HG03520 (cell line): ENCODE results near the gene BMAL1.

Source experiments
- ATAC-seq: cut with Tn5 transposase; IDR thresholded peaks from one replicate; pipeline ENCODE4 v1.9.1; 2021; ENCODE audit warnings: mild to moderate bottlenecking, moderate library complexity; ENCODE audit not compliant: unreplicated experiment

The BMAL1 gene

DNA sequence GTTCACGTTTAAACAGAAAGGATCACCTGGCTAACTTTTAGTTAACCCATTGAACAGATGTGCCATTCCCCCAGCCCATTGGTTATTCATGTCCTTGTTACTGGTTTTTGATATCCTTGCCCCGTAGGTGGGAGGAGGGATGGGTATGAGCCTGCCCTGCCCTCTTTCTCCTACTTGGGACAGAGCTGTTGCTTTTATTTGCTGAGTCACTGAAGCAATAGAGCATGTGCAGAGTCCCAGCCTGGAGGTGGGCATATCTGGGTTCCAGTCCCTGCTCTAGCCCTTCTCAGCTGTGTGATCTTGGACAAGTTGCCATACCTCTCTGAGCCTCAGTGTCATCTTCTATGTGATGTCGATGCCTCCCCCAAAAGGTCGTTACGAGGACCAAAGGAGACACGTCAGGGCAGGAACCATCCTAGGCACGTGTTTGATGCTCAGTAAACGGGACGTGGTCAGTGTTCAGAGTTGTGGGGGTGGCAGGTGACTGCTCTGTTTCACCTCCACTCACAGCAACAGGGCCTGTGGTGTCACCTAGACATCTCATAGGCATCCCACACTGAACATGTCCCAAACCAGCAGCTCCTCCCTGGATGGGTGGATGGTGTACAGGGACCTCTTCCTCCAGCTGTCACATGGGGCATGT, 61.0 kb downstream of the BMAL1 start:
- no peak for ATAC-seq

DNA sequence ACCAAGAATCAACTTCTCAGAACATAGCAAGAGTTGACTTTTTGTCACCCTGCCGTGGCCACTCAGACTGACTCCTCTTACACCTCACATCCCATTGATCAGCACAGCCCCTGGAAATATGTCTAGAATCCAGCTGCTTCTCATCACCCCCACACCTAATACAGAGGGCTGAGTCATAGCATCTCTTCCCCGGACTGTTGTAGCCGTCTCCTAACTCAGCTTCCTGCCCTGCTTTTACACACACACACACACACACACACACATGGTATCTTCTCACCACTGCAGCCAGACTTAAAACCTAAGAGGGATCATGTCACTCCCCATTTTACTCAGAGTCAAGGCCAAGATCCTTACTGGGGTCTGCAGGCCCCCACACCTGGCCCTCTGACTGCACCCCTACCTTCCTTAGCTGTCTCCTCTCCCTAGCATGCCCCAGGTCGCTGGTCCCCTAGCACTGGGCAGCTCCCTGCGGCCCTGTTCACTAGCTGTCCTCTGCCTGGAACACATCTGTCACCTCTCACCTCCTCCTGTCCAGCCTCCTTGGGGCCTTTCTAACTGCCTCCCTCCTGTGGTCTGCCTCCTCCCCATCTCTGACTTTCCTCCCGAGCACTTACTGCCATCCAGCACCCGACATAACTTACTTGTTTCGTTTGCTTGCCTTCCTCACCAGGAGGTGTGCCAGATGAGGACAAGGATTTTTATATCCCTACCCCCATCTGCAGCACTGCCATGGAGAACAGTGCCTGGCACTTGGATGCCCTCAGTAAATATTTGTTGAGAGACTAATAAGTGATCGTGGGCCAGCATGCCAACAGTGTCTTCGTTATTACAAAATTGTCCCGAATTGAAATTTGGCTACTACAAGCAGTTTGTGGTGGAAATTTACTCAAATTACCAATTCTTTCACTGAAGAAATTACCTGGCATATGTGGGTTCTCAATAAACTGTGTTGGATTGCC, 61.9 kb downstream of the BMAL1 start:
- no peak for ATAC-seq

DNA sequence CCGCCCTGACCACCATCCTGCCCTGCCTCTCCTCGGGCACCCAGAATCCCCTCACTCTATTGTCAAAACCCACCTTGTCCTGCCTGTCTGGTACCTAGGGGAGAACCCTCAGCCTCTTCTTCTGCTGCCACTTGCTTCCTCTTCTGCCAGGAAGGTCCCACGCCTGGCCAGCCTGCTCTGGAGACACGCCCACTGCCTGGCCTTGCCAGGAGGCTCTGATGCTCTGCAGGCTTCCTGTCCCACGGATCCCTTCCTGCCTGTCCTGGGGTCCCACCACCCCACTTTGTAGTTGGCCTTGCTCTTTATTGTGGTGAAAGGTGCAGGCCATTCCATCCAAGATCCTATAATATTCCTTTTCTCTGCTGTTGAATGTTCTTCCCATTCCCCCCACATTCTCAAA, 63.4 kb downstream of the BMAL1 start:
- ATAC-seq, result no peak

DNA sequence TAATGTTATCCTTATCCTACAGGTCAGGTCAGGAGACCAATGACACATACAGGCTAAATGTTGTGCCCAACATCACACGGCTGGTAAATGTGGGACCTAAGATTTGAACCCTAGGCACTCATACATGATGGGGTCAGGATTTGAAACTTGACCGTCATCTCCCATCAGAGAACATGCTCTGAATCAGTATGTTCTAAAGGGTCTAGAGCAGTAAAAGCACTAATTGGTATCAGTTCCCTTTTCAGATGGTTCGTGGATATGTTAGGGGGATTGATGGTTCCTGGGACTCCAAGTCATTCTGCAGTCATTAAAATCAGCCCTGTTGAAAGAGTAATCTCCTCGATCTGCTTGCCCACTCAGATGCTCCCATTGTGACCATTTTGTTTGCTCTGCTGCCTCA, 65.5 kb downstream of the BMAL1 start:
- peak; percentile 44 for ATAC-seq

DNA sequence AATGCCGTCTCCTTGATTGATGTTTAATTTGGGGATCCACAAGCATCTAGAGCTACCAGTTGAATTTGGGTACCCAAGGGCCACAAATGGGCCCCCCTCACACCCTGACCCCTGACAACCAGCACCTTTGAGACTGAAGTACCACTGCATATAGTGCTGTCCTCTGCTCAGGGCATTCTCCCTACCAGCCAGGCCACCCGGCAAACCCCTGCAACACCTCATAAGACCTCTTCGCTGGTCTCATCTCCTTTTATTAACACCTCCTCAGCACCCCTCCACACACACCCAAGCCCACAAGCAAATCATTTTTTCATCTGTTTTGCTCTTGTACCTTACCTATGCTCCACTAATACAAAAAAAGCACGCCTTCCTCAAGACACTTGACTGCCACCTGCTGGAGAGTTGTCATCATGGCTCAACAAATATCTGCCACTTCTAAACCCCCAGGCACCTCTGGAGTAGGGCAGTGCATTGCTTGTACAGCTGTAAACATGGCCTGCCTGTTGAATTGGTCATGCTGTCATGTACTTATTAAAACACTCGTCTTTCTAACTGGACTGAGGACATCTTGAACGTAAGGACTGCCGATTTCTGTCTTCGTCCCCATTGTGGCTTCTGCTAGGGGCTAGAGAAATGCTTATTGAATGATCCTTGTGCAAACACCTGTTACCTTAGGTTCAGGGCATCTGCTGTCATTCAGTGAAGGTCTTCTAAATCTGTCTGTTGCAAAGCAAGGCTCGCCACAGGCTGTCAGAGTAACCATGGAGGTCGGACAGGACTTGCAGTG, 66.5 kb downstream of the BMAL1 start:
- ATAC-seq, result peak; percentile 45

GRCh38 chr11:13344818-13345217, 67.2 kb downstream of the BMAL1 start:
- no peak for ATAC-seq

GRCh38 chr11:13346470-13346869, 68.9 kb downstream of the BMAL1 start:
- ATAC-seq, result no peak

GRCh38 chr11:13347901-13348300, 70.3 kb downstream of the BMAL1 start:
- ATAC-seq, result no peak

DNA sequence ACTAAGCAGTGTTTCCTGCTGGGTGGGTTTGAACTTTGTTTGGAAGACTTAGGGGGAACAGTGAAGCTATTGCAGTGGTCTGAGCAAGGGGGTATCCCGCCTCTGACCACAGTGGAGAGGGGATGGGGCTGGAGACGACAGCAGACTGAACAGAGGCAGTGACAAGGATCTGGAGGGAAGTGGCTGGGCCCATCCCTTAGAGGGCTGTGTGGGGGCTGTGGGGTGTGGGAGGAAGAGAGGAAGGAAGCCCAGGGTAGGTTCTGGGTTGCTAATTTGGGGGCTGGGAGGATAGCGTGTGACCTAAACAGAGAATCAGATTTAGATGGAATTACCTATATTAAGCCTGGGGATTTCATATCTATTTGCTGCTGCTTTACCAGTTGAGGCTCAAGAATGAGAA, 70.7 kb downstream of the BMAL1 start:
- no peak for ATAC-seq

DNA sequence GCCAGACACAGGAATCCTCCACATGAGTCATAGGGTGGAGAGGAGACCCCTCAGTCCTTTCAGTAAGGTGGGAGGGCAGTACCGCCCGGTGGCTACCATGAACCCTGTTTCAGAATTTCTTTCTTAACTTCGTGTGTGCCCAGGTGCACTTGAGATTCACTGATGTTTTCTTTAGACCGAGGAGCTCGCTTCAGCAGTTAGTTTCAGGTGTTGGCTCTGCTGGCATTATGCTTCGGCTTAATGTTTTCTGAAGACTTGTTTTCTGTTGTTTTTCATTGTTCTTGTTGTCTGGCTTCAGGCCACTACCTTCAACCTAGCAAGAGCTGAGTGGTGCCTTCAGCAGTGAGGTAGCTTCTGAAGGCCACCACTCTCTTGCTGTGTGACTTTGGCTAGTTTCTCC, 71.5 kb downstream of the BMAL1 start:
- ATAC-seq, result no peak

GRCh38 chr11:13349581-13349980, 72.0 kb downstream of the BMAL1 start:
- ATAC-seq, result no peak

DNA sequence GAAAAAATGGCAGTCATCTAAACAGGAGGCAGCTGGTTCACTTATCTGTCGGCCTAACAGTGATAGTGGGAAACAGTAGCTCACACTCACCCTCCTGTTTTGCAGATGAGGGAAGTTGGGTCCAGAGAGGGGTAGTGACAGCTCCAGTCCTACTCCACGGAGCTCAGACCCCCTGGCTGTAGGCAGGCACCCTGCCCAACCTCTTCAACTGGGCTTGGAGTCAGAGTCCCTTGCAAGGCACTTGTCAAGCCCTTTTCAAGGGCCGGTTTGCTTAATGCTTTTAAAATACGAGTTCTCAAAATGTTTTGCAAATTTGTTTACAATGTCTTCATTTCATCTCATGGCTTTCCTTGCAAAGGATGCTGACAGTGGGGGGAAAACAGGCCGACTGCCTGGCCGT, 75.1 kb downstream of the BMAL1 start:
- no peak for ATAC-seq

- no peak for ATAC-seq
Measured at GRCh38 chr11:13354335-13354734, 76.7 kb downstream of the BMAL1 start.

DNA sequence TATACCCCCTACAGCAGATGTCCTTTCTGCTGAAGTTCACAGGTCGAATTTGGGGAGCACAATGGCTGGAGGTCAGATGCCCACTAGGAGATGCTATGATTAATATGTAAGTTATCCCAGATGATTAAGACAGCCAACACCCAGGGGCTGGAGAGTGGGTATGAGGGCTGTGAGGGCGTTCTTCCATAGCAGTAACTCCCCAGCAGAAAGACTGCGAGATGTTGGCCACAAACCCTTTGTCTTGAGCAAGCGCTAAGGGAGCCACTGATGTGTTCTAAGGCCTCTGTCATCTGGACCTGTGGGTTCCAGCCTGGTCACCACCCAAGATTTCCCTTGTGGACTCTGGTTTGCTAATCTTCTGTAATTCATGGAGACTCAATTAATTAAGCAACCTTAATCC, 77.6 kb downstream of the BMAL1 start:
- ATAC-seq, result no peak

GRCh38 chr11:13357232-13357631, 79.6 kb downstream of the BMAL1 start:
- ATAC-seq, result no peak

DNA sequence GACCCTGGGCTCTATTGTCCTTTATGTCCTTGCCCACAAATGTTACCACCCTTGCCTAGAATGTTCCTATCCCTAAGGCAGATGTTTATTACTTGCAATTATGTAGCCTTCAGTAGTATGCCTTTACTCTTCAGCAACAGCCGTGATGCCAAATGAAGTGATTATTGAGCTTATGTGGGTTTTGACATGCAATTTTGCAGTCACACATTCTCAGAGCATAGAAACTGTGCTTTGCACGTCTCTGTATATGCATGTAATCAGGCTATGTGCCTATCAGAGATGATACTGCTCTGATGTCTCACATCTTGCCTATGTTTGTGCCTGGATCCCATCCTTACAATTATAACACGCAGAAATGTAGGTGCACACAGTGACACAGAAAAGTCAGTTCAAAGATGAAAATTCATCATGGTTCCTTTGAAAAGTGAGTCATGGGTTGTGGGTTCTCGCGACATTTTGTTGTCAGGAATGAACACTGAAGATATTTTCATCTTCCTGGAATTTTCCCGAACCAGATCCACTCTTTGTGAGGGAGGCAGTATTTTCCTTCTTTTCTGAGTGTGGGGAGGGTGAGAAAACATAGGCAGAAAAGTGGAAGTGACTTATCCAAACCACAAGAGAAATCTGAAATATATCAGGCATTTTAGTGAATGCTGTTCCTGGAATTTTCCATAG, 81.1 kb downstream of the BMAL1 start:
- ATAC-seq, result no peak

DNA sequence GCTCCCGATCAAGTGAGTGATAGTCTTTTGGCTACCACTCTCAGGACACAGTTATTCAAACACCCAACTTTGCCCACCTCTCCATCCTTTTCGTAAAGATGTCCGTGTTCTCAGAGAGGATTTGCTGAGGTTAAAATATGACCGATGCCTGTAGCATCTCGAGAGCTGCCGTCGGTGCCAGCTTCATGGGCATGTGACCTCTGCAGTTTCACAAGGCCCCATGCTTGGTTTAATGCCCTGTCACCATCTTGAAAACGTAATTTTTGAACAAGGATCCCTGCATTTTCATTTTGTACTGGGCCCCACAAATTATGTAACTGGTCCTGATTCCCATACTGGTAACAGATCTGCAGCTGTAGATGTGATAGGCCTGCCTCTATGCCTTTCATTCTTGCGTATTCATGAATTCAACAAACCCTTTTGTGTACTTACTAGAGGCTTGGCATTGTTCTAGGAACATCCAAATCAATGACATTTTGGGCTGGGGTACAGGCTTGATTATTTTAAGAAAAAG, 85.1 kb downstream of the BMAL1 start:
- ATAC-seq, result no peak

- no peak for ATAC-seq
Measured at GRCh38 chr11:13364388-13364787, 86.8 kb downstream of the BMAL1 start.

- ATAC-seq, result no peak
Measured at GRCh38 chr11:13366266-13367026, 88.9 kb downstream of the BMAL1 start.

DNA sequence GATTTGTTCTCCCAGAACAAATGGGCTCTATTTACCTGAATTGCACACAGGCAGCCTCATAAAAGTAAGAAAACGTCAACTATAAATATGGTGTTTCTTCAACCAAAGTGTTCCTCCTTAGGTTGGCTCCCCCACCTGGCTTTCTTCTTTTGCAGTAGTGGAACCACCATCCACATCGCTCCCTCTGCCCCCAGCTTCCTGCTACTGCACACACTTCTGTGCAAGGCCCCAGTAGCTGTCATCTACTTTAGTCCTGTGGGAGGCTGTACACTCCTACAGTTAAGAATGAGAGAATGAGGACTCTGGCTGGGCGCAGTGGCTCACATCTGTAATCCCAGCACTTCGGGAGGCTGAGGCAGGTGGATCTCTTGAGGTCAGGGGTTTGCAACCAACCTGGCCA, 89.5 kb downstream of the BMAL1 start:
- no peak for ATAC-seq
